ENCODE results near the gene RAPGEF5. TPM values are rescaled to one million over a fixed set of nuclear protein-coding genes. Genes with fewer than 3 reads are reported as not detected.

The RAPGEF5 gene
- total RNA-seq, 1 experiment from 2014 or later, result 13.3 TPM

- Histone ChIP-seq H3K9me3 (ENCODE audit: control insufficient read depth, low read depth, low read length) (no peaks in the 10 kb centered on the region), H2BK20ac (ENCODE audit: low read depth, low read length, poor library complexity, severe bottlenecking) (no peak overlapping the region), H4K91ac (ENCODE audit: insufficient read length, low read depth, low read length) (no peak overlapping the region), H3K56ac (ENCODE audit: insufficient read length, low read depth, low read length) (no peak overlapping the region), H3K79me1 (ENCODE audit: insufficient read depth, low read depth, low read length, poor library complexity, severe bottlenecking) (no peaks in the 10 kb centered on the region), H2AK5ac (ENCODE audit: insufficient read length, low read length) (no peak overlapping the region), H3K27ac (ENCODE audit: insufficient read length, low read depth, low read length) (no peak overlapping the region), H4K5ac (ENCODE audit: insufficient read length, low read depth, low read length) (no peak overlapping the region), H4K20me1 (ENCODE audit: control insufficient read depth, insufficient read depth, insufficient read length) (no peaks in the 10 kb centered on the region), H3K27me3 (ENCODE audit: insufficient read depth, low read length) (no peaks in the 10 kb centered on the region), H3K14ac (ENCODE audit: insufficient read depth, low read length) (no peak overlapping the region), H3K9ac (ENCODE audit: extremely low read depth, insufficient read length, low read length) (no peak overlapping the region), H4K8ac (replicated peaks; ENCODE audit: insufficient read length, low read depth, low read length) (no peak overlapping the region), H3K18ac (ENCODE audit: insufficient read length, low read depth, low read length) (no peak overlapping the region), H3K23ac (ENCODE audit: insufficient read length, low read depth, low read length) (no peak overlapping the region), H2BK120ac (ENCODE audit: low read depth, low read length, poor library complexity, severe bottlenecking) (no peak overlapping the region), H3K4me2 (ENCODE audit: insufficient read depth, insufficient read length, low read length) (no peak overlapping the region), H3K4ac (ENCODE audit: low read depth, low read length) (no peak overlapping the region), H3K79me2 (ENCODE audit: insufficient read depth, low read length) (no peaks in the 10 kb centered on the region), H2BK15ac (ENCODE audit: low read depth, low read length) (no peak overlapping the region), H3T11ph (ENCODE audit: low read length) (no peak overlapping the region), H2BK5ac (ENCODE audit: insufficient read length, low read length) (no peak overlapping the region), H2BK12ac (ENCODE audit: insufficient read length, low read depth, low read length) (no peak overlapping the region), H3K23me2 (ENCODE audit: insufficient read length, low read depth, low read length, poor library complexity, severe bottlenecking) (no peaks in the 10 kb centered on the region), H3K4me1 (ENCODE audit: insufficient read depth, low read length) (no peaks in the 10 kb centered on the region), H2AFZ (ENCODE audit: low read length) (no peak overlapping the region)
- DNase-seq, result no peak
- Mint-ChIP-seq H3K4me3 (no peak overlapping the region), H3K27ac (peak overlapping the region in 1 of 3 experiments; percentile 31; a peak in 1 of 7 replicates), H3K27me3 (ENCODE audit: low read depth) (no peaks in the 10 kb centered on the region), H3K36me3 (ENCODE audit: insufficient read depth in 1 of 3, low read depth in 3 of 3) (0 out of 7 replicates have a peak, but pooled peaks cover 0 to 2% (median 0%) of the 10 kb centered on the region in 3 experiments), H3K9me3 (no peaks in the 10 kb centered on the region), H3K4me1 (peaks cover 6 to 16% of the 10 kb centered on the region in 2 experiments)
- no CpG with 5 or more reads among the region's 3 CpGs for WGBS (ENCODE audit: extremely low coverage, insufficient read length, low lambda C conversion rate)
- no peak for TF ChIP-seq CTCF (conservative IDR thresholded peaks at IDR 0.05)
These were observed 243.9 kb downstream of the RAPGEF5 start for GRCh38 chr7:22113041-22113440.

Measured in H9 (cell line).